Stomach (tissue), 9 donors: ENCODE measurements around the gene MLXIP. TPM values are rescaled to one million over a fixed set of nuclear protein-coding genes. Genes with fewer than 3 reads are reported as not detected.

Experiments
- DNase-seq, 2 donors: peaks; one replicate each; pipeline versions ENCODE4 v3.0.0 to v3.0.0-alpha.2; 2013 to 2019
- H3K27ac ChIP-seq, 5 donors: fragments of 200-600 bp in 4 of 5; sonication (generic) in 4 of 5; one replicate each; pipeline ENCODE4 v1.5.1; 2013 to 2019; ENCODE audit warnings: mild to moderate bottlenecking in 1 of 5, moderate library complexity in 1 of 5
- H3K27me3 ChIP-seq, 3 donors: fragments of 200-600 bp; sonication (generic); one replicate each; pipeline ENCODE4 v1.5.1; 2017 to 2019; ENCODE audit warnings: mixed run types in 1 of 3
- H3K36me3 ChIP-seq, 4 donors: fragments of 200-600 bp; sonication (generic); 1 replicate in 3 of 4; 2 replicates in 1 of 4; pipeline ENCODE4 v1.5.1; 2016 to 2019
- H3K4me1 ChIP-seq, 4 donors: fragments of 200-600 bp; sonication (generic); one replicate each; pipeline ENCODE4 v1.5.1; 2016 to 2019
- H3K4me3 ChIP-seq, 4 donors: fragments of 200-600 bp; sonication (generic) in 3 of 4; one replicate each; pipeline ENCODE4 v1.5.1; 2016 to 2019; ENCODE audit warnings: mild to moderate bottlenecking in 1 of 4
- H3K9me3 ChIP-seq, 4 donors: fragments of 200-600 bp; sonication (generic); one replicate each; pipeline ENCODE4 v1.5.1; 2016 to 2019
- EP300 ChIP-seq: sonication (generic); formaldehyde crosslinking; IDR thresholded peaks from one replicate; pipeline ENCODE4 v1.6.1; 2017; ENCODE audit warnings: antibody characterized with exemption
- POLR2A ChIP-seq, 4 donors: fragments of 450-650 bp; IDR thresholded peaks; one replicate each; pipeline ENCODE4 v1.6.1; 2016; ENCODE audit warnings: antibody characterized with exemption in 4 of 4, control low read depth in 2 of 4, mild to moderate bottlenecking in 1 of 4, moderate library complexity in 1 of 4
- POLR2AphosphoS5 ChIP-seq, 3 donors: sonication (generic); formaldehyde crosslinking; IDR thresholded peaks; one replicate each; pipeline ENCODE4 v1.6.1; 2016; ENCODE audit warnings: antibody characterized with exemption in 3 of 3
- WGBS, 5 donors: extraction: QIAGEN DNeasy Blood & Tissue Kit in 3 of 5; methylation state at CpG; one replicate each; pipeline versions ENCODE4 v1.1.5 to v1.1.7; 2013 to 2018; 5-methylcytosine and 5-hydroxymethylcytosine counted together
- intact Hi-C: fragments of 100-400 bp; cut with DNase I; formaldehyde crosslinking; loops from one replicate; pipeline ENCODE4 v1.15.1; 2023; ENCODE audit warnings: low total_unique reads
- polyA plus RNA-seq, 3 donors: library from polyadenylated mRNA; stranded (reverse); fragments of 200-250 nt; gene quantifications; one replicate each; pipeline ENCODE4 v1.2.3, GENCODE V29; 2013
- total RNA-seq, 5 donors: library from RNA; depleted of rRNA; stranded (reverse); fragments of >200 nt; gene quantifications; one replicate each; pipeline versions ENCODE4 v1.1.0 to v1.2.3, GENCODE V29; 2014 to 2016
- TF ChIP-seq, protein P1 (sequence below), 7 experiments: fragments of 450-650 bp in 4 of 7; fragments of 200-600 bp in 3 of 7; sonication (generic) in 3 of 7; IDR thresholded peaks; one replicate each; pipeline ENCODE4 v1.5.1; 2016 to 2019; ENCODE audit warnings: antibody characterized with exemption in 7 of 7, control low read depth in 2 of 7, mild to moderate bottlenecking in 1 of 7
- donor health status: healthy with polysubstance abuse.
- donor health status: Bipolar disorder and iron deficiency.
- donor health status: healthy.

The MLXIP gene
- total and polyA plus RNA-seq, 8 donors = 12.3 to 140 (median 34.8) TPM

- Histone ChIP-seq H3K36me3 (peaks cover 0 to 14% (median 7%) of the 10 kb centered on the region in 4 donors), H3K4me3 (no peak overlapping the region), H3K27me3 (no peaks in the 10 kb centered on the region), H3K9me3 (no peaks in the 10 kb centered on the region), H3K4me1 (peaks cover 58 to 100% (median 80%) of the 10 kb centered on the region in 4 donors), H3K27ac (peak overlapping the region; percentile 32 to 84 (median 71))
- no peak for TF ChIP-seq EP300
- peak; percentile 22 to 60 (median 49) for TF ChIP-seq POLR2AphosphoS5 (IDR thresholded peaks at IDR 0.05)
- 43 to 54% (median 51%) methylated on average over 7 of the region's 7 CpGs for WGBS, 5 donors
- intact Hi-C loops = no loop called here
- DNase-seq = peak in 1 of 2 donors; percentile 73
Measured at GRCh38 chr12:122090759-122091515, 12.4 kb downstream of the MLXIP start.

GRCh38 chr12:122093098-122093883 is 14.7 kb downstream of the MLXIP start:
- TF ChIP-seq POLR2AphosphoS5 (IDR thresholded peaks at IDR 0.05) (no peak), POLR2A (IDR thresholded peaks at IDR 0.05) (no peak), EP300 (no peak)
- no peak for DNase-seq
- no peaks in the 10 kb centered on the region for H3K36me3 ChIP-seq
- intact Hi-C loops = no loop called here
- H3K9me3 ChIP-seq = no peaks in the 10 kb centered on the region
- no peak overlapping the region for H3K4me3 ChIP-seq
- WGBS, 5 donors = 88 to 95% (median 93%) methylated on average over 9 of the region's 9 CpGs
- no peaks in the 10 kb centered on the region for H3K27me3 ChIP-seq
- H3K4me1 ChIP-seq = peaks cover 58 to 100% (median 81%) of the 10 kb centered on the region in 4 donors
- peak overlapping the region in 4 of 5 donors; percentile 17 to 84 (median 53) for H3K27ac ChIP-seq

- intact Hi-C loops = no loop called here
- Histone ChIP-seq H3K9me3 (no peaks in the 10 kb centered on the region), H3K27ac (peak overlapping the region; percentile 17 to 84 (median 40)), H3K4me3 (no peak overlapping the region), H3K27me3 (no peaks in the 10 kb centered on the region), H3K4me1 (peaks cover 60 to 100% (median 83%) of the 10 kb centered on the region in 4 donors), H3K36me3 (no peaks in the 10 kb centered on the region)
- TF ChIP-seq POLR2A (IDR thresholded peaks at IDR 0.05) = no peak
- TF ChIP-seq, protein P1, sequence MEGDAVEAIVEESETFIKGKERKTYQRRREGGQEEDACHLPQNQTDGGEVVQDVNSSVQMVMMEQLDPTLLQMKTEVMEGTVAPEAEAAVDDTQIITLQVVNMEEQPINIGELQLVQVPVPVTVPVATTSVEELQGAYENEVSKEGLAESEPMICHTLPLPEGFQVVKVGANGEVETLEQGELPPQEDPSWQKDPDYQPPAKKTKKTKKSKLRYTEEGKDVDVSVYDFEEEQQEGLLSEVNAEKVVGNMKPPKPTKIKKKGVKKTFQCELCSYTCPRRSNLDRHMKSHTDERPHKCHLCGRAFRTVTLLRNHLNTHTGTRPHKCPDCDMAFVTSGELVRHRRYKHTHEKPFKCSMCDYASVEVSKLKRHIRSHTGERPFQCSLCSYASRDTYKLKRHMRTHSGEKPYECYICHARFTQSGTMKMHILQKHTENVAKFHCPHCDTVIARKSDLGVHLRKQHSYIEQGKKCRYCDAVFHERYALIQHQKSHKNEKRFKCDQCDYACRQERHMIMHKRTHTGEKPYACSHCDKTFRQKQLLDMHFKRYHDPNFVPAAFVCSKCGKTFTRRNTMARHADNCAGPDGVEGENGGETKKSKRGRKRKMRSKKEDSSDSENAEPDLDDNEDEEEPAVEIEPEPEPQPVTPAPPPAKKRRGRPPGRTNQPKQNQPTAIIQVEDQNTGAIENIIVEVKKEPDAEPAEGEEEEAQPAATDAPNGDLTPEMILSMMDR (IDR thresholded peaks at IDR 0.05) = no peak
- TF ChIP-seq EP300 = no peak
- no peak for TF ChIP-seq POLR2AphosphoS5 (IDR thresholded peaks at IDR 0.05)
- no peak for DNase-seq
- 95 to 100% (median 99%) methylated on average over 5 of the region's 5 CpGs for WGBS, 5 donors
Measured at GRCh38 chr12:122094137-122094734, 15.7 kb downstream of the MLXIP start.

DNA sequence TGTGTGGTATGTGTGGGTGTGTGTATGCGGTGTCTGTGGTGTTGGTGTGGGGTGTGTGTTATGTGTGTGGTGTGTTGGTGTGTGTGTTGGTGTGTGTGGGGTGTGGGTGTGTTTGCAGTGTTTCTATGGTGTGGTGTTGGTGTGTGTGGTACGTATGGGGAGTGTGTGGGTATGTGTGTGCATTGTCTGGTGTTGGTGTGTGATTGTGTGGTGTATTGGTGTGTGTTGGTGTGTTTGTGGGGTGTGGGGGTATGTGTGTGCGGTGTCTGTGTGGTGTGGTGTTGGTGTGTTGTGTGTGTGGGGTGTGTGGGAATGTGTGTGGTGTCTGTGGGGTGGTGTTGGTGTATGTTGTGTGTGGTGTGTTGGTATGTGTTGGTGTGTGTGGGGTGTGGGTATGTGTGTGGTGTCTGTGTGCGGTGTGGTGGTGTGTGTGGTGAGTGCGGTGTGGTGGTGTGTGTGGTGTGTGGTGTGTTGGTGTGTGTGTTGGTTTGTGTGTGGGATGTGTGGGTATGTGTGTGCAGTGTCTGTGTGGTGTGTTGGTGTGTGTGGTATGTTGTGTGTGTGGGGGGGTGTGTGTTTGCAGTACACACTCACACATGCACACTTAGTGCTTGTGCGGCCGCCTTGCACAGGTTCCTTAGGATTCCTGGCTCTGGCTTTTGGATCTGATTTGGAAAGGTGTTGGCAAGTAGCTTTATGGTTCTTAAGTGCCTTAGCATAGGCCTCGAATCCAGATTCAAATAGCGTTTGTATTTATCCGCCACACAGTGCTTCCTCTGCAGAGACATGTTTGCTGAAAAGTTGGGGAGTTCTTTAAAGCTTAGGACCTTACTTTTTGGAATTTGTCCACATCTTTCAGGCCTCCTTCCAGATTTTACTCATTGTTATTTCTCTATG is 16.4 kb downstream of the MLXIP start:
- peaks cover 65 to 100% (median 84%) of the 10 kb centered on the region in 4 donors for H3K4me1 ChIP-seq
- H3K27ac ChIP-seq = peak overlapping the region; percentile 17 to 84 (median 40)
- no peaks in the 10 kb centered on the region for H3K36me3 ChIP-seq
- DNase-seq = peak in 1 of 2 donors; percentile 64
- H3K9me3 ChIP-seq = no peaks in the 10 kb centered on the region
- H3K27me3 ChIP-seq = no peaks in the 10 kb centered on the region
- H3K4me3 ChIP-seq = no peak overlapping the region
- intact Hi-C loops = no loop called here
- TF ChIP-seq EP300 = no peak
- TF ChIP-seq, protein P1 (IDR thresholded peaks at IDR 0.05) = no peak
- no peak for TF ChIP-seq POLR2A (IDR thresholded peaks at IDR 0.05)
- no peak for TF ChIP-seq POLR2AphosphoS5 (IDR thresholded peaks at IDR 0.05)
- WGBS, 5 donors = 54 to 64% (median 59%) methylated on average over 10 of the region's 10 CpGs
